Stomach (tissue), 9 donors: ENCODE data around the gene EFHC2. TPM values are rescaled to one million over a fixed set of nuclear protein-coding genes. Genes with fewer than 3 reads are reported as not detected.

ENCODE experiments used
- DNase-seq, 2 donors: peaks; one replicate each; pipeline versions ENCODE4 v3.0.0 to v3.0.0-alpha.2; 2013 to 2019
- H3K27ac ChIP-seq, 5 donors: fragments of 200-600 bp in 4 of 5; sonication (generic) in 4 of 5; one replicate each; pipeline ENCODE4 v1.5.1; 2013 to 2019; ENCODE audit warnings: mild to moderate bottlenecking in 1 of 5, moderate library complexity in 1 of 5
- H3K27me3 ChIP-seq, 3 donors: fragments of 200-600 bp; sonication (generic); one replicate each; pipeline ENCODE4 v1.5.1; 2017 to 2019; ENCODE audit warnings: mixed run types in 1 of 3
- H3K36me3 ChIP-seq, 4 donors: fragments of 200-600 bp; sonication (generic); 1 replicate in 3 of 4; 2 replicates in 1 of 4; pipeline ENCODE4 v1.5.1; 2016 to 2019
- H3K4me1 ChIP-seq, 4 donors: fragments of 200-600 bp; sonication (generic); one replicate each; pipeline ENCODE4 v1.5.1; 2016 to 2019
- H3K4me3 ChIP-seq, 4 donors: fragments of 200-600 bp; sonication (generic) in 3 of 4; one replicate each; pipeline ENCODE4 v1.5.1; 2016 to 2019; ENCODE audit warnings: mild to moderate bottlenecking in 1 of 4
- H3K9me3 ChIP-seq, 4 donors: fragments of 200-600 bp; sonication (generic); one replicate each; pipeline ENCODE4 v1.5.1; 2016 to 2019
- EP300 ChIP-seq: sonication (generic); formaldehyde crosslinking; IDR thresholded peaks from one replicate; pipeline ENCODE4 v1.6.1; 2017; ENCODE audit warnings: antibody characterized with exemption
- POLR2A ChIP-seq, 4 donors: fragments of 450-650 bp; IDR thresholded peaks; one replicate each; pipeline ENCODE4 v1.6.1; 2016; ENCODE audit warnings: antibody characterized with exemption in 4 of 4, control low read depth in 2 of 4, mild to moderate bottlenecking in 1 of 4, moderate library complexity in 1 of 4
- POLR2AphosphoS5 ChIP-seq, 3 donors: sonication (generic); formaldehyde crosslinking; IDR thresholded peaks; one replicate each; pipeline ENCODE4 v1.6.1; 2016; ENCODE audit warnings: antibody characterized with exemption in 3 of 3
- WGBS, 5 donors: extraction: QIAGEN DNeasy Blood & Tissue Kit in 3 of 5; methylation state at CpG; one replicate each; pipeline versions ENCODE4 v1.1.5 to v1.1.7; 2013 to 2018; 5-methylcytosine and 5-hydroxymethylcytosine counted together
- intact Hi-C: fragments of 100-400 bp; cut with DNase I; formaldehyde crosslinking; loops from one replicate; pipeline ENCODE4 v1.15.1; 2023; ENCODE audit warnings: low total_unique reads
- polyA plus RNA-seq, 3 donors: library from polyadenylated mRNA; stranded (reverse); fragments of 200-250 nt; gene quantifications; one replicate each; pipeline ENCODE4 v1.2.3, GENCODE V29; 2013
- total RNA-seq, 5 donors: library from RNA; depleted of rRNA; stranded (reverse); fragments of >200 nt; gene quantifications; one replicate each; pipeline versions ENCODE4 v1.1.0 to v1.2.3, GENCODE V29; 2014 to 2016
- TF ChIP-seq, protein P1 (sequence below), 7 experiments: fragments of 450-650 bp in 4 of 7; fragments of 200-600 bp in 3 of 7; sonication (generic) in 3 of 7; IDR thresholded peaks; one replicate each; pipeline ENCODE4 v1.5.1; 2016 to 2019; ENCODE audit warnings: antibody characterized with exemption in 7 of 7, control low read depth in 2 of 7, mild to moderate bottlenecking in 1 of 7
- donor health status: healthy with polysubstance abuse.
- donor health status: Bipolar disorder and iron deficiency.
- donor health status: healthy.

EFHC2 gene
- total and polyA plus RNA-seq, 8 donors, result 0.37 to 10.0 (median 1.5) TPM; not detected in 1

DNA sequence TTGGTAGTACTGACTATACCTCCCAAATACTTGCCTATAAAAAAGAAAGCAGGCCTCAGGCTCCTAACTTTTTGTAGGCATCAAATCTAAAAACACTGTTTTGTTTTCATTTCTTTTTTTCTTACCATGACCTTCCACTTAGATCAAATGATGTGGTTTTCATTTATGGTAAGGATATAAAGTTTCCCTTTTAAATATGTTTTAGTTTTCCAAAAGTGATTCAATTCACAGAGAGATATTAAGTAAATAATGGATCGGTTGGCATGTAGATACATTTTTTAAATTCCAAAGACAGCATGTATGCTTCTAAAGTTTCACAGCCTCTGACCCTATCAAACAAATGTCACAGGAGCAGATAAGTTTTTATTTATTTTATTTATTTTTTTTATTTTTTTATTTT is 23.9 kb downstream of the EFHC2 start:
- DNase-seq, result no peak
- intact Hi-C loops, result no loop called here
- 41 to 86% (median 68%) methylated on average over 1 of the region's 1 CpG for WGBS, 5 donors
- H3K27me3 ChIP-seq, result no peaks in the 10 kb centered on the region
- no peak overlapping the region for H3K4me3 ChIP-seq
- peaks cover 0 to 7% (median 0%) of the 10 kb centered on the region in 4 donors for H3K9me3 ChIP-seq
- no peaks in the 10 kb centered on the region for H3K36me3 ChIP-seq
- TF ChIP-seq, protein P1, sequence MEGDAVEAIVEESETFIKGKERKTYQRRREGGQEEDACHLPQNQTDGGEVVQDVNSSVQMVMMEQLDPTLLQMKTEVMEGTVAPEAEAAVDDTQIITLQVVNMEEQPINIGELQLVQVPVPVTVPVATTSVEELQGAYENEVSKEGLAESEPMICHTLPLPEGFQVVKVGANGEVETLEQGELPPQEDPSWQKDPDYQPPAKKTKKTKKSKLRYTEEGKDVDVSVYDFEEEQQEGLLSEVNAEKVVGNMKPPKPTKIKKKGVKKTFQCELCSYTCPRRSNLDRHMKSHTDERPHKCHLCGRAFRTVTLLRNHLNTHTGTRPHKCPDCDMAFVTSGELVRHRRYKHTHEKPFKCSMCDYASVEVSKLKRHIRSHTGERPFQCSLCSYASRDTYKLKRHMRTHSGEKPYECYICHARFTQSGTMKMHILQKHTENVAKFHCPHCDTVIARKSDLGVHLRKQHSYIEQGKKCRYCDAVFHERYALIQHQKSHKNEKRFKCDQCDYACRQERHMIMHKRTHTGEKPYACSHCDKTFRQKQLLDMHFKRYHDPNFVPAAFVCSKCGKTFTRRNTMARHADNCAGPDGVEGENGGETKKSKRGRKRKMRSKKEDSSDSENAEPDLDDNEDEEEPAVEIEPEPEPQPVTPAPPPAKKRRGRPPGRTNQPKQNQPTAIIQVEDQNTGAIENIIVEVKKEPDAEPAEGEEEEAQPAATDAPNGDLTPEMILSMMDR (IDR thresholded peaks at IDR 0.05), result no peak
- TF ChIP-seq EP300, result no peak
- TF ChIP-seq POLR2A (IDR thresholded peaks at IDR 0.05), result no peak
- TF ChIP-seq POLR2AphosphoS5 (IDR thresholded peaks at IDR 0.05), result no peak
- H3K4me1 ChIP-seq, result no peaks in the 10 kb centered on the region
- no peak overlapping the region for H3K27ac ChIP-seq

- H3K9me3 ChIP-seq, result no peaks in the 10 kb centered on the region
These were observed 26.3 kb downstream of the EFHC2 start for GRCh38 chrX:44317181-44317580.

GRCh38 chrX:44314808-44315207 is 28.7 kb downstream of the EFHC2 start:
- intact Hi-C loops, result no loop called here
- TF ChIP-seq EP300, result no peak
- TF ChIP-seq, protein P1 (IDR thresholded peaks at IDR 0.05), result no peak
- no peak for TF ChIP-seq POLR2A (IDR thresholded peaks at IDR 0.05)
- no peak for TF ChIP-seq POLR2AphosphoS5 (IDR thresholded peaks at IDR 0.05)
- 72 to 83% (median 73%) methylated on average over 5 of the region's 5 CpGs for WGBS, 5 donors
- H3K4me1 ChIP-seq, result peaks cover 0 to 9% (median 0%) of the 10 kb centered on the region in 4 donors
- H3K36me3 ChIP-seq, result no peaks in the 10 kb centered on the region
- no peak overlapping the region for H3K27ac ChIP-seq
- no peaks in the 10 kb centered on the region for H3K27me3 ChIP-seq
- no peak for DNase-seq
- no peaks in the 10 kb centered on the region for H3K9me3 ChIP-seq
- no peak overlapping the region for H3K4me3 ChIP-seq

More at GRCh38 chrX:44317181-44317580, 26.3 kb downstream of the EFHC2 start:
- intact Hi-C loops, result no loop called here
- no peak overlapping the region for H3K27ac ChIP-seq
- TF ChIP-seq, protein P1 (IDR thresholded peaks at IDR 0.05), result no peak
- TF ChIP-seq POLR2AphosphoS5 (IDR thresholded peaks at IDR 0.05), result no peak
- no peak for TF ChIP-seq POLR2A (IDR thresholded peaks at IDR 0.05)
- no peak for TF ChIP-seq EP300
- peaks cover 0 to 9% (median 0%) of the 10 kb centered on the region in 4 donors for H3K4me1 ChIP-seq
- H3K4me3 ChIP-seq, result no peak overlapping the region
- no peaks in the 10 kb centered on the region for H3K36me3 ChIP-seq
- no peaks in the 10 kb centered on the region for H3K27me3 ChIP-seq
- no peak for DNase-seq
- 65 to 82% (median 74%) methylated on average over 2 of the region's 2 CpGs for WGBS, 5 donors

DNA sequence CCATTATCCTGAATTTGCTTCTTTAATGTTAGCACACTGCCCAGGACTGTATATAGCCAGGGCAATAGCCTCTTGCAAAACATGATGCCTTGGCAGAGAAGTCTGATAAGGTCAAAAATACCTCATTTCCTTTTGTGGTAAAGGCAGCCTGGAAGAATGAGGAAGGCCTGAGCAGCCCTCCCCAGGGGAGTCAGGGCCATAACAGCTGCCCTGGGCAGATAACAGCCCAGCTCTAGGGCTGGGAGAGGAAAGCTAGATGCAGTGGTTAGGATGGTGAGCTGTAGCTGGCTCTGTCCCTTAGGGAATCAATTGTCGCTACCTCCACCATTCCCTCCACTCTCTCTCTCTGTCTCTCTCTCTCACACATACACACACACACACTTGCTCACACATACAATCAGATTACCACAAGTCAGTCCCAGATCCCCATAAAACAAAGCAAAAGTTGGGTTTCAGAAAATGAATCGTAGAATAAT is 29.2 kb downstream of the EFHC2 start:
- TF ChIP-seq POLR2A (IDR thresholded peaks at IDR 0.05) (no peak), POLR2AphosphoS5 (IDR thresholded peaks at IDR 0.05) (peak in 1 of 3 donors; percentile 55)
- TF ChIP-seq, protein P1 (IDR thresholded peaks at IDR 0.05), result no peak
- H3K27ac ChIP-seq, result no peak overlapping the region
- 63 to 90% (median 88%) methylated on average over 2 of the region's 2 CpGs for WGBS, 5 donors
- H3K9me3 ChIP-seq, result no peaks in the 10 kb centered on the region
- no peaks in the 10 kb centered on the region for H3K27me3 ChIP-seq
- peaks cover 0 to 9% (median 0%) of the 10 kb centered on the region in 4 donors for H3K4me1 ChIP-seq
- no peaks in the 10 kb centered on the region for H3K36me3 ChIP-seq
- intact Hi-C loops, result no loop called here
- DNase-seq, result peak; percentile 29 to 55
- H3K4me3 ChIP-seq, result no peak overlapping the region
